Neural progenitor cell (in vitro differentiated cells): ENCODE results near the gene SMARCE1.

Experiments
- CTCF ChIP-seq: fragments of 200-600 bp; sonication (generic); IDR thresholded peaks from 2 replicates; pipeline ENCODE4 v1.5.1; 2017; ENCODE audit warnings: antibody characterized with exemption, mild to moderate bottlenecking
- EZH2phosphoT487 ChIP-seq: fragments of 200-600 bp; sonication (generic); IDR thresholded peaks from 2 replicates; pipeline ENCODE4 v1.6.1; 2017; ENCODE audit warnings: antibody characterized with exemption

GRCh38 chr17:40605306-40605705 is 42.3 kb downstream of the SMARCE1 start:
- no peak for TF ChIP-seq CTCF
- TF ChIP-seq EZH2phosphoT487, result no peak
